Keratinocyte (primary cell): ENCODE data around the gene RASGRP3.

Experiments
- EZH2 ChIP-seq: IDR thresholded peaks from one replicate; pipeline ENCODE4 v1.6.1; 2012; ENCODE audit warnings: inconsistent platforms, mild to moderate bottlenecking, low read length, moderate library complexity
- TF ChIP-seq, protein P1 (sequence below), 3 experiments: IDR thresholded peaks in 1 of 3; conservative IDR thresholded peaks in 1 of 3; optimal IDR thresholded peaks in 1 of 3; 2 replicates in 2 of 3; 3 replicates in 1 of 3; pipeline versions ENCODE3 to v1.5.1; 2011; ENCODE audit warnings: low read length in 3 of 3, mild to moderate bottlenecking in 3 of 3, moderate library complexity in 2 of 3, control low read depth in 1 of 3, inconsistent platforms in 1 of 3; ENCODE audit not compliant: insufficient read depth in 2 of 3; ENCODE audit errors: extremely low read depth in 1 of 3

GRCh38 chr2:33577084-33577483 is 100.6 kb downstream of the RASGRP3 start:
- TF ChIP-seq, protein P1, sequence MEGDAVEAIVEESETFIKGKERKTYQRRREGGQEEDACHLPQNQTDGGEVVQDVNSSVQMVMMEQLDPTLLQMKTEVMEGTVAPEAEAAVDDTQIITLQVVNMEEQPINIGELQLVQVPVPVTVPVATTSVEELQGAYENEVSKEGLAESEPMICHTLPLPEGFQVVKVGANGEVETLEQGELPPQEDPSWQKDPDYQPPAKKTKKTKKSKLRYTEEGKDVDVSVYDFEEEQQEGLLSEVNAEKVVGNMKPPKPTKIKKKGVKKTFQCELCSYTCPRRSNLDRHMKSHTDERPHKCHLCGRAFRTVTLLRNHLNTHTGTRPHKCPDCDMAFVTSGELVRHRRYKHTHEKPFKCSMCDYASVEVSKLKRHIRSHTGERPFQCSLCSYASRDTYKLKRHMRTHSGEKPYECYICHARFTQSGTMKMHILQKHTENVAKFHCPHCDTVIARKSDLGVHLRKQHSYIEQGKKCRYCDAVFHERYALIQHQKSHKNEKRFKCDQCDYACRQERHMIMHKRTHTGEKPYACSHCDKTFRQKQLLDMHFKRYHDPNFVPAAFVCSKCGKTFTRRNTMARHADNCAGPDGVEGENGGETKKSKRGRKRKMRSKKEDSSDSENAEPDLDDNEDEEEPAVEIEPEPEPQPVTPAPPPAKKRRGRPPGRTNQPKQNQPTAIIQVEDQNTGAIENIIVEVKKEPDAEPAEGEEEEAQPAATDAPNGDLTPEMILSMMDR (optimal IDR thresholded peaks at IDR 0.05 in 1 of 3, IDR thresholded peaks at IDR 0.05 in 1 of 3, conservative IDR thresholded peaks at IDR 0.05 in 1 of 3; ENCODE audit: extremely low read depth in 1 of 3, insufficient read depth in 2 of 3, low read length in 3 of 3) = no peak
- no peak for TF ChIP-seq EZH2
